A204.1 (cell line): ENCODE data around the gene PCDHGB3.
A peak's percentile ranks its signal among the peaks of the same experiment; 100 is the strongest.
"Not testable (repeated sequence)": the region's sequence is repeated elsewhere in the genome, so short reads cannot be mapped to it uniquely, and the experiment has no call there.

ENCODE experiments used
- FAIRE-seq: peaks from 2 replicates; lab custom pipeline; 2012; peaks lifted over from hg19 to GRCh38; lab: Jason Lieb, UNC

Gene PCDHGB3

GRCh38 chr5:141359790-141360426 is 10.1 kb upstream of the PCDHGB3 start, which contains the start of gene PCDHGB2:
Gene PCDHGB2, plus strand, starts transcription at chr5:141359994. Its CDS starts 142 bp downstream, at chr5:141360136.
- FAIRE-seq: peak; percentile 97

GRCh38 chr5:141360685-141361084 is 9.4 kb upstream of the PCDHGB3 start:
- FAIRE-seq: no peak

- FAIRE-seq: no peak
Observed at GRCh38 chr5:141362719-141363118, 7.3 kb upstream of the PCDHGB3 start.

GRCh38 chr5:141363952-141364660 is 5.9 kb upstream of the PCDHGB3 start, which contains the start of gene PCDHGA5:
Gene PCDHGA5, plus strand, starts transcription at chr5:141364162. Its CDS starts 169 bp downstream, at chr5:141364331.
- FAIRE-seq: no peak

GRCh38 chr5:141366016-141366896 is 3.8 kb upstream of the PCDHGB3 start:
- no peak for FAIRE-seq

GRCh38 chr5:141371572-141372475 is 1.8 kb downstream of the PCDHGB3 start:
- no peak for FAIRE-seq

GRCh38 chr5:141373673-141374317 is 3.8 kb downstream of the PCDHGB3 start, which contains the start of gene PCDHGA6:
Gene PCDHGA6, plus strand, starts transcription at chr5:141373891. Its CDS starts 193 bp downstream, at chr5:141374084.
- FAIRE-seq: no peak

- FAIRE-seq: no peak
Observed at GRCh38 chr5:141374627-141375026, 4.6 kb downstream of the PCDHGB3 start.

- FAIRE-seq: not testable (repeated sequence)
Observed at GRCh38 chr5:141375444-141376155, 5.6 kb downstream of the PCDHGB3 start.

- FAIRE-seq: no peak
Observed at GRCh38 chr5:141382469-141383294, 12.6 kb downstream of the PCDHGB3 start, which contains the start of gene PCDHGA7. Gene PCDHGA7, plus strand, starts transcription at chr5:141382742. Its CDS starts 158 bp downstream, at chr5:141382900.

GRCh38 chr5:141383345-141383744 is 13.3 kb downstream of the PCDHGB3 start:
- FAIRE-seq: no peak

GRCh38 chr5:141384471-141385267 is 14.6 kb downstream of the PCDHGB3 start:
- no peak for FAIRE-seq

- not testable (repeated sequence) for FAIRE-seq
Observed at GRCh38 chr5:141387557-141388311, 17.7 kb downstream of the PCDHGB3 start, which contains the start of gene PCDHGB4. Gene PCDHGB4, plus strand, starts transcription at chr5:141387698. Its CDS starts 187 bp downstream, at chr5:141387885.

- no peak for FAIRE-seq
Observed at GRCh38 chr5:141388661-141389060, 18.6 kb downstream of the PCDHGB3 start.

GRCh38 chr5:141389153-141390042 is 19.4 kb downstream of the PCDHGB3 start:
- FAIRE-seq: no peak

- FAIRE-seq: no peak
Observed at GRCh38 chr5:141392429-141393198, 22.6 kb downstream of the PCDHGB3 start, which contains the start of gene PCDHGA8. Gene PCDHGA8, plus strand, starts transcription at chr5:141392633. Its CDS starts 181 bp downstream, at chr5:141392814.
